ENCODE data around the gene SNX25. TPM values are rescaled to one million over a fixed set of nuclear protein-coding genes. Genes with fewer than 3 reads are reported as not detected.
"Not testable (repeated sequence)": the region's sequence is repeated elsewhere in the genome, so short reads cannot be mapped to it uniquely, and the experiment has no call there.

SNX25 gene
- total and polyA plus RNA-seq, 5 donors, result 10.5 to 19.9 (median 19.3) TPM

- no peak overlapping the region for H3K27ac ChIP-seq (ENCODE audit: low read length)
- H3K27me3 ChIP-seq (ENCODE audit: control insufficient read depth, insufficient read depth), result no peaks in the 10 kb centered on the region
- WGBS, result 99% methylated on average over 8 of the region's 8 CpGs
- DNase-seq, result no peak
- ATAC-seq, result no peak
- H3K9me3 ChIP-seq (ENCODE audit: control insufficient read depth, low read length), result no peaks in the 10 kb centered on the region
- no peaks in the 10 kb centered on the region for H3K4me1 ChIP-seq (ENCODE audit: control insufficient read depth, insufficient read depth, low read length)
- no peak overlapping the region for H3K4me3 ChIP-seq (ENCODE audit: low read length)
- intact Hi-C loops (cut with DNase I), result no loop called here
Measured at GRCh38 chr4:185359767-185360446, 150.5 kb downstream of the SNX25 start.

- ATAC-seq (no peak), DNase-seq (no peak)
- Histone ChIP-seq H3K4me1 (ENCODE audit: control insufficient read depth, insufficient read depth, low read length) (no peaks in the 10 kb centered on the region), H3K4me3 (ENCODE audit: low read length) (no peak overlapping the region), H3K27me3 (ENCODE audit: control insufficient read depth, insufficient read depth) (no peaks in the 10 kb centered on the region), H3K9me3 (ENCODE audit: control insufficient read depth, low read length) (no peaks in the 10 kb centered on the region), H3K27ac (ENCODE audit: low read length) (no peak overlapping the region)
- intact Hi-C loops (cut with DNase I), result no loop called here
- 78% methylated on average over 3 of the region's 3 CpGs for WGBS
Measured at GRCh38 chr4:185361872-185362271, 152.5 kb downstream of the SNX25 start.

GRCh38 chr4:185362570-185362969 is 153.2 kb downstream of the SNX25 start:
- H3K27ac ChIP-seq (ENCODE audit: low read length); H3K4me3 ChIP-seq (ENCODE audit: low read length); ATAC-seq; H3K4me1 ChIP-seq (ENCODE audit: control insufficient read depth, insufficient read depth, low read length); DNase-seq; H3K9me3 ChIP-seq (ENCODE audit: control insufficient read depth, low read length); intact Hi-C loops (cut with DNase I); H3K27me3 ChIP-seq (ENCODE audit: control insufficient read depth, insufficient read depth): not testable (repeated sequence)
- WGBS, result 79% methylated on average over 6 of the region's 6 CpGs

- no peak overlapping the region for H3K4me3 ChIP-seq (ENCODE audit: low read length)
- no peaks in the 10 kb centered on the region for H3K27me3 ChIP-seq (ENCODE audit: control insufficient read depth, insufficient read depth)
- H3K4me1 ChIP-seq (ENCODE audit: control insufficient read depth, insufficient read depth, low read length), result no peaks in the 10 kb centered on the region
- H3K27ac ChIP-seq (ENCODE audit: low read length), result no peak overlapping the region
- no peaks in the 10 kb centered on the region for H3K9me3 ChIP-seq (ENCODE audit: control insufficient read depth, low read length)
- DNase-seq (no peak), ATAC-seq (no peak)
- intact Hi-C loops (cut with DNase I), result no loop called here
- WGBS, result 83% methylated on average over 3 of the region's 3 CpGs
Measured at GRCh38 chr4:185363251-185363650, 153.9 kb downstream of the SNX25 start.

- WGBS, result 95% methylated on average over 5 of the region's 5 CpGs
- Histone ChIP-seq H3K27ac (ENCODE audit: low read length) (no peak overlapping the region), H3K4me3 (ENCODE audit: low read length) (no peak overlapping the region), H3K27me3 (ENCODE audit: control insufficient read depth, insufficient read depth) (no peaks in the 10 kb centered on the region), H3K9me3 (ENCODE audit: control insufficient read depth, low read length) (no peaks in the 10 kb centered on the region), H3K4me1 (ENCODE audit: control insufficient read depth, insufficient read depth, low read length) (no peaks in the 10 kb centered on the region)
- no peak for ATAC-seq
- intact Hi-C loops (cut with DNase I), result no loop called here
- DNase-seq, result no peak
Measured at GRCh38 chr4:185364886-185365285, 155.5 kb downstream of the SNX25 start.

- no peaks in the 10 kb centered on the region for H3K4me1 ChIP-seq (ENCODE audit: control insufficient read depth, insufficient read depth, low read length)
- no peak overlapping the region for H3K4me3 ChIP-seq (ENCODE audit: low read length)
- ATAC-seq (no peak), DNase-seq (no peak)
- H3K27me3 ChIP-seq (ENCODE audit: control insufficient read depth, insufficient read depth), result no peaks in the 10 kb centered on the region
- no peaks in the 10 kb centered on the region for H3K9me3 ChIP-seq (ENCODE audit: control insufficient read depth, low read length)
- H3K27ac ChIP-seq (ENCODE audit: low read length), result no peak overlapping the region
- intact Hi-C loops (cut with DNase I), result no loop called here
- WGBS, result 68% methylated on average over 3 of the region's 3 CpGs
Measured at GRCh38 chr4:185369731-185370130, 160.3 kb downstream of the SNX25 start.

GRCh38 chr4:185370268-185370949 is 161.0 kb downstream of the SNX25 start:
- Histone ChIP-seq H3K4me3 (ENCODE audit: low read length) (no peak overlapping the region), H3K4me1 (ENCODE audit: control insufficient read depth, insufficient read depth, low read length) (no peaks in the 10 kb centered on the region), H3K9me3 (ENCODE audit: control insufficient read depth, low read length) (no peaks in the 10 kb centered on the region), H3K27ac (ENCODE audit: low read length) (no peak overlapping the region), H3K27me3 (ENCODE audit: control insufficient read depth, insufficient read depth) (no peaks in the 10 kb centered on the region)
- WGBS, result 95% methylated on average over 11 of the region's 11 CpGs
- DNase-seq (no peak), ATAC-seq (no peak)
- intact Hi-C loops (cut with DNase I), result no loop called here

GRCh38 chr4:185371702-185372101 is 162.3 kb downstream of the SNX25 start:
- no peaks in the 10 kb centered on the region for H3K9me3 ChIP-seq (ENCODE audit: control insufficient read depth, low read length)
- intact Hi-C loops (cut with DNase I), result no loop called here
- H3K27ac ChIP-seq (ENCODE audit: low read length), result no peak overlapping the region
- H3K27me3 ChIP-seq (ENCODE audit: control insufficient read depth, insufficient read depth), result no peaks in the 10 kb centered on the region
- no peaks in the 10 kb centered on the region for H3K4me1 ChIP-seq (ENCODE audit: control insufficient read depth, insufficient read depth, low read length)
- ATAC-seq (no peak), DNase-seq (no peak)
- H3K4me3 ChIP-seq (ENCODE audit: low read length), result no peak overlapping the region
- 96% methylated on average over 11 of the region's 11 CpGs for WGBS

GRCh38 chr4:185374027-185374426 is 164.6 kb downstream of the SNX25 start:
- H3K4me1 ChIP-seq (ENCODE audit: control insufficient read depth, insufficient read depth, low read length), result no peaks in the 10 kb centered on the region
- no peaks in the 10 kb centered on the region for H3K9me3 ChIP-seq (ENCODE audit: control insufficient read depth, low read length)
- ATAC-seq (no peak), DNase-seq (no peak)
- H3K27ac ChIP-seq (ENCODE audit: low read length), result no peak overlapping the region
- no peak overlapping the region for H3K4me3 ChIP-seq (ENCODE audit: low read length)
- H3K27me3 ChIP-seq (ENCODE audit: control insufficient read depth, insufficient read depth), result no peaks in the 10 kb centered on the region
- WGBS, result 84% methylated on average over 7 of the region's 7 CpGs
- intact Hi-C loops (cut with DNase I), result no loop called here

- intact Hi-C loops (cut with DNase I), result no loop called here
Measured at GRCh38 chr4:185374573-185374972, 165.2 kb downstream of the SNX25 start.

GRCh38 chr4:185378264-185378663 is 168.9 kb downstream of the SNX25 start:
- H3K27me3 ChIP-seq (ENCODE audit: control insufficient read depth, insufficient read depth), result no peaks in the 10 kb centered on the region
- ATAC-seq, result no peak
- WGBS, result 96% methylated on average over 6 of the region's 6 CpGs
- intact Hi-C loops (cut with DNase I), result no loop called here
- H3K9me3 ChIP-seq (ENCODE audit: control insufficient read depth, low read length), result no peaks in the 10 kb centered on the region
- H3K27ac ChIP-seq (ENCODE audit: low read length), result no peak overlapping the region
- H3K4me3 ChIP-seq (ENCODE audit: low read length), result no peak overlapping the region
- no peak for DNase-seq
- no peaks in the 10 kb centered on the region for H3K4me1 ChIP-seq (ENCODE audit: control insufficient read depth, insufficient read depth, low read length)

More at GRCh38 chr4:185374573-185374972, 165.2 kb downstream of the SNX25 start:
- Histone ChIP-seq H3K9me3 (ENCODE audit: control insufficient read depth, low read length) (no peaks in the 10 kb centered on the region), H3K4me3 (ENCODE audit: low read length) (no peak overlapping the region), H3K27me3 (ENCODE audit: control insufficient read depth, insufficient read depth) (no peaks in the 10 kb centered on the region), H3K27ac (ENCODE audit: low read length) (no peak overlapping the region), H3K4me1 (ENCODE audit: control insufficient read depth, insufficient read depth, low read length) (no peaks in the 10 kb centered on the region)
- DNase-seq (no peak), ATAC-seq (peak in 1 of 2 donors; percentile 43)
- 60% methylated on average over 6 of the region's 6 CpGs for WGBS

All from right cardiac atrium (tissue), 5 donors.